Uterus (tissue), 2 donors: ENCODE data around the gene NUBPL.

Source experiments
- CTCF ChIP-seq, 4 experiments: fragments of 200-600 bp in 2 of 4; fragments of 450-650 bp in 2 of 4; sonication (generic) in 2 of 4; IDR thresholded peaks; one replicate each; pipeline ENCODE4 v1.5.1; 2016 to 2019; ENCODE audit warnings: antibody characterized with exemption in 4 of 4, mild to moderate bottlenecking in 2 of 4, moderate library complexity in 1 of 4
- POLR2A ChIP-seq, 2 donors: fragments of 450-650 bp; IDR thresholded peaks; one replicate each; pipeline ENCODE4 v1.6.1; 2016; ENCODE audit warnings: antibody characterized with exemption in 2 of 2, mild to moderate bottlenecking in 1 of 2, moderate library complexity in 1 of 2

DNA sequence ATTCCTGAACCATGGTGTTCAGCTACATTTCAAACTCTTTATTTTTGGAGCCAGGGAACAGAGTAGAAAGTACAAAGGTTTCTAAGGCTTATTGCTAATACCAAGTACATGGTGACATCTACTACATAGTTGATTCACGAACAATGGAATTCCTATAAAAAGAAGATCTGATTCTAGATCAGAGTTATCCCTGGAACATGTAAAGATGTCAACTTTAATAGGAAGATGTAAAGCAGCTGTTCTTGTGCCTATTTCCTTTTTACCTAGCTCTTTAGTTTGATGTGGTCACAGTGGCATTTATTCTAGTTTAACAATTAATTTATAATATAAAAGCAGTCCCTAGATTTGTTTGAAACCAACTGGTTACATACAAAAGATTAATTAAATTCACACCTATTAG, 99.5 kb downstream of the NUBPL start:
- TF ChIP-seq POLR2A (IDR thresholded peaks at IDR 0.05) (no peak), CTCF (IDR thresholded peaks at IDR 0.05) (no peak)
